BE2C (cell line): Measurements from ENCODE around the gene MTHFSD. TPM values are rescaled to one million over a fixed set of nuclear protein-coding genes. Genes with fewer than 3 reads are reported as not detected.
A peak's percentile ranks its signal among the peaks of the same experiment; 100 is the strongest.

Experiments
- DNase-seq: peaks from one replicate; pipeline ENCODE4 v3.0.0-alpha.2; 2020
- H3K27me3 ChIP-seq: fragments of 250-450 bp; sonication (Bioruptor Pico); 2 replicates; pipeline ENCODE4 v1.5.1; 2020; ENCODE audit warnings: mild to moderate bottlenecking
- H3K36me3 ChIP-seq: fragments of 250-450 bp; sonication (Bioruptor Pico); 2 replicates; pipeline ENCODE4 v1.5.1; 2020; ENCODE audit warnings: mild to moderate bottlenecking
- H3K4me1 ChIP-seq: fragments of 250-450 bp; sonication (Bioruptor Pico); 2 replicates; pipeline ENCODE4 v1.5.1; 2020
- H3K4me3 ChIP-seq: 2 replicates; pipeline ENCODE4 v1.5.1; 2011; ENCODE audit warnings: low read depth, low read length
- H3K9me3 ChIP-seq: fragments of 250-450 bp; sonication (Bioruptor Pico); 2 replicates; pipeline ENCODE4 v1.5.1; 2020
- polyA plus RNA-seq: library from polyadenylated mRNA; unstranded; fragments of >200 nt; gene quantifications from one replicate; pipeline ENCODE4 v1.2.1, GENCODE V29; 2012; ENCODE audit warnings: low read depth, missing spikeins; ENCODE audit not compliant: insufficient read length, insufficient read depth
- TF ChIP-seq, protein P1 (sequence below): IDR thresholded peaks from 2 replicates; pipeline ENCODE4 v1.5.1; 2012; ENCODE audit warnings: mild to moderate bottlenecking, low read depth, low read length

Gene MTHFSD, protein sequence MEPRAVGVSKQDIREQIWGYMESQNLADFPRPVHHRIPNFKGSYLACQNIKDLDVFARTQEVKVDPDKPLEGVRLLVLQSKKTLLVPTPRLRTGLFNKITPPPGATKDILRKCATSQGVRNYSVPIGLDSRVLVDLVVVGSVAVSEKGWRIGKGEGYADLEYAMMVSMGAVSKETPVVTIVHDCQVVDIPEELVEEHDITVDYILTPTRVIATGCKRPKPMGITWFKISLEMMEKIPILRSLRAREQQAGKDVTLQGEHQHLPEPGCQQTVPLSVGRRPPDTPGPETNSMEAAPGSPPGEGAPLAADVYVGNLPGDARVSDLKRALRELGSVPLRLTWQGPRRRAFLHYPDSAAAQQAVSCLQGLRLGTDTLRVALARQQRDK
- polyA plus RNA-seq, result 39.6 TPM

DNA sequence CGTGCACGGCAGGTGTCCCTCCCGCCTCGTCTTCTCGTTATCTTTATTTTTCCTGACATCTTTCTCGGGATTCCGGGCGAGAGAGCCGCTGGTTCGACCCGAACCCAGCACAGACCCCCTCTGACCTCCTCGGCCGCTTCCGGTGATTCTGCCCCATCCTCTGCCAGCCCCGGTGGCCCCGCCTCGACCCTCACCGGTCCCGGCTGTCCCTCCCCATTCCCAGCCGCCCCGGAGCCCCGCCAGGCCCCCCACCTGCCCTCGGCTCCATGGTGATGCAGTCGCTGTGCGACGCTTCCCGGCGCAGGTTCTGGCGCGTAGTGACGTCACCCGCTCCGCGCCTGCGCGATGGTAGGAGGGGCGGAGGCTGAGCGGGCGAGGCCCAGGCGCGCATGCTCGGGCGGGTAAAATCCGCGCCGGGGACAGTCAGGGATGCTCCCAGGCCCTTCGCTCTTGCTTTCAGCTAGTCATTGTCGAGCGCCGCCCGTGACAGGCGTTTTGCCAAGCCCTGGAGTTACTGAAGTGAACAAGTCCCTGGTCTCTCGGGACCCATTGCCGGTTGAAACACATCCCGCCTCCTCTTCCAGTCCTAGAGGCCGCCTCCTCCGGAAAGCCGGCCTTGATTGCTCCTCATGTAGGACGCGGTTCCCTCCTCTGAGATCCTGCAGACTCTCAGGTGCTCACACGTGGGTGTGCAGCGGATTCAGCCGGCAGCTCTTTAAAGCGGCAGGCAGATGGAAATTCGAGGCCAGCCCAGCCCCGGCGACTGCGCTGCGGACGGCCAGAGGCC, at the start of gene MTHFSD:
Gene MTHFSD (minus strand): TSS at position 319 of the 787 bp plus-strand sequence. CDS start 51 bp downstream, at position 268.
- peak; percentile 95 for DNase-seq
- H3K9me3 ChIP-seq, result 0 out of 2 replicates have a peak, but pooled peaks cover 2% of the 10 kb centered on the region
- no peaks in the 10 kb centered on the region for H3K27me3 ChIP-seq
- peak within 1 kb of the TSS; percentile 97 for H3K4me3 ChIP-seq
- no peaks in the 10 kb centered on the region; the same call in 1 of the 2 replicates for H3K4me1 ChIP-seq
- peaks cover 3% of the 10 kb centered on the region; the same call in 1 of the 2 replicates for H3K36me3 ChIP-seq
- TF ChIP-seq, protein P1, sequence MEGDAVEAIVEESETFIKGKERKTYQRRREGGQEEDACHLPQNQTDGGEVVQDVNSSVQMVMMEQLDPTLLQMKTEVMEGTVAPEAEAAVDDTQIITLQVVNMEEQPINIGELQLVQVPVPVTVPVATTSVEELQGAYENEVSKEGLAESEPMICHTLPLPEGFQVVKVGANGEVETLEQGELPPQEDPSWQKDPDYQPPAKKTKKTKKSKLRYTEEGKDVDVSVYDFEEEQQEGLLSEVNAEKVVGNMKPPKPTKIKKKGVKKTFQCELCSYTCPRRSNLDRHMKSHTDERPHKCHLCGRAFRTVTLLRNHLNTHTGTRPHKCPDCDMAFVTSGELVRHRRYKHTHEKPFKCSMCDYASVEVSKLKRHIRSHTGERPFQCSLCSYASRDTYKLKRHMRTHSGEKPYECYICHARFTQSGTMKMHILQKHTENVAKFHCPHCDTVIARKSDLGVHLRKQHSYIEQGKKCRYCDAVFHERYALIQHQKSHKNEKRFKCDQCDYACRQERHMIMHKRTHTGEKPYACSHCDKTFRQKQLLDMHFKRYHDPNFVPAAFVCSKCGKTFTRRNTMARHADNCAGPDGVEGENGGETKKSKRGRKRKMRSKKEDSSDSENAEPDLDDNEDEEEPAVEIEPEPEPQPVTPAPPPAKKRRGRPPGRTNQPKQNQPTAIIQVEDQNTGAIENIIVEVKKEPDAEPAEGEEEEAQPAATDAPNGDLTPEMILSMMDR, result no peak

DNA sequence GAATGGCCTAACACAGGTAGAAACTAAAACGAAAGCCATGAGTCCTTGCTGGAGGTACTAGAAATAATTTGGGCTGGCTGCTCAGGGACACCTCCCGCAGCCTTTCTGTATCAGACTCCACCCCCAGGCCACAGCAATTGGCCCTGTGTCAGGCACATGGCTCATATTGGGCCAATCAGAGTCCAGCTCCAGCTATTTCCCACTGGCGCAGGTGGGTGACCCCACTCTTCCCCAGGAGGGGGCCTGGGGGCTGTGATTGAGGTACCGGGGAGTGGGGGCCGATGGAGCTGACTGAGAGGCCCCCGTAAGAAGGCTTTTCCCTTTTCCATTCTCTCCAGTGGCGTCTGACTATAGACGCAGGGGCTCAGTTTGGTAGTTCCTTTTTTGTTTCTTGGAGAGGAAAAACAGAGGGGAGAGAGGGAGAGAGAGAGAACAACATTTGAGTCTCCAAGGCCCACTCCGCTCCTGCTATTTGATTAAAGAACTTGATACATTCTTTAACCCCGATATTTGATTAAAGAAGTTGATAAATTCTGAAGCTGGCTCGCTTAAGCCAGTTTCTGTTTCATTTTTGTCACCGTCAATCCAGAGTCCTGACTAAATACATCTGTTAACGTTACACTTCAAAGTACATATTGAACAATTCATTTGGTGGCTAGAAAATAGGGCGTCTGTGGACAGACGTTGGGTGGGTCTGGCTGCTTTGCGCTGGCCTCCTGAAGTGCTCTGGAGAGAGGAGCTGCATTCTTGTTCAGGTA, 49.6 kb upstream of the MTHFSD start:
- no peak overlapping the region for H3K4me3 ChIP-seq
- no peaks in the 10 kb centered on the region for H3K4me1 ChIP-seq
- H3K36me3 ChIP-seq, result no peaks in the 10 kb centered on the region
- H3K9me3 ChIP-seq, result no peaks in the 10 kb centered on the region
- no peaks in the 10 kb centered on the region for H3K27me3 ChIP-seq
- DNase-seq, result no peak
- TF ChIP-seq, protein P1, result no peak

DNA sequence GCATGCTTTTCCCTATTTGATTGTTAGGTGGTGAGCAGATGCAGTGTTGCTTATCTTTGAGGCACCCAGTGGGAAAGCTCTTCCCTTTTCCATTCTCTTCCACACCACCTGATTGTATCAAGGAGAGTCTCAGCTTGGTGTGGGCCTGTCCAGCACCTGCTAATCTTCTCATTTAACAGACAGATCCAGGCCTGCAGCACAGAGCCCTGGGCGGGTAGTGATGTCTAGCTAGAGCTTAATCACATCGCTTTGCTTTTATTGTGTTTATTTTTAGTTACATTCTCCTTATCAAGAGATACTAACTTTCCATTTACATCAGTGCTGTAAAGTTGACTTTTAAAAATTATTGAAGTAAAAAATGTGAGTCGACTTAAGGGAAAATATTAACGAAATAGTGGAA, 47.5 kb upstream of the MTHFSD start:
- TF ChIP-seq, protein P1, result no peak
- Histone ChIP-seq H3K36me3 (no peaks in the 10 kb centered on the region), H3K27me3 (no peaks in the 10 kb centered on the region), H3K9me3 (no peaks in the 10 kb centered on the region), H3K4me3 (no peak overlapping the region; the same call in 1 of the 2 replicates), H3K4me1 (no peaks in the 10 kb centered on the region)
- DNase-seq, result peak; percentile 46

DNA sequence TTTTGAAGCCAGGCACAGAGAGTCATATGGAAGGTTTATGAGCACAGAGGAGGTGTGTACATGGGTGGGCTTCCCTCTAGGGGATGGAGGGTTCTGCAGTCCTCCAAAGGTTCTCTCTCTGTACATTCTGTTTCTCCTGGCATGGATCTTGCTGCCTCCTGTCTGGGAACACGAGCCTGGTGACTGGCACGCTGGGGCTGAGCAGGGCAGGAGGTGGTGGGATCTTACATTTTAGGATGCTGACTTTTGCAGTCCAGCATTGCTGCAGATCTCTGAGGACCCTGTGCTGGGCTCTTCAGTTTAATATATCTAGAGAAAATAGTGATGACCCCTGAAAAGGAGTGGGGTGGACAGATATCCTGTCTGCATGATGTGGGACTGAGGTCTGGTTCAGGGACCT, 46.3 kb upstream of the MTHFSD start:
- TF ChIP-seq, protein P1, result no peak
- H3K36me3 ChIP-seq, result no peaks in the 10 kb centered on the region
- H3K4me3 ChIP-seq, result no peak overlapping the region
- DNase-seq, result no peak
- no peaks in the 10 kb centered on the region for H3K27me3 ChIP-seq
- no peaks in the 10 kb centered on the region for H3K9me3 ChIP-seq
- no peaks in the 10 kb centered on the region for H3K4me1 ChIP-seq

DNA sequence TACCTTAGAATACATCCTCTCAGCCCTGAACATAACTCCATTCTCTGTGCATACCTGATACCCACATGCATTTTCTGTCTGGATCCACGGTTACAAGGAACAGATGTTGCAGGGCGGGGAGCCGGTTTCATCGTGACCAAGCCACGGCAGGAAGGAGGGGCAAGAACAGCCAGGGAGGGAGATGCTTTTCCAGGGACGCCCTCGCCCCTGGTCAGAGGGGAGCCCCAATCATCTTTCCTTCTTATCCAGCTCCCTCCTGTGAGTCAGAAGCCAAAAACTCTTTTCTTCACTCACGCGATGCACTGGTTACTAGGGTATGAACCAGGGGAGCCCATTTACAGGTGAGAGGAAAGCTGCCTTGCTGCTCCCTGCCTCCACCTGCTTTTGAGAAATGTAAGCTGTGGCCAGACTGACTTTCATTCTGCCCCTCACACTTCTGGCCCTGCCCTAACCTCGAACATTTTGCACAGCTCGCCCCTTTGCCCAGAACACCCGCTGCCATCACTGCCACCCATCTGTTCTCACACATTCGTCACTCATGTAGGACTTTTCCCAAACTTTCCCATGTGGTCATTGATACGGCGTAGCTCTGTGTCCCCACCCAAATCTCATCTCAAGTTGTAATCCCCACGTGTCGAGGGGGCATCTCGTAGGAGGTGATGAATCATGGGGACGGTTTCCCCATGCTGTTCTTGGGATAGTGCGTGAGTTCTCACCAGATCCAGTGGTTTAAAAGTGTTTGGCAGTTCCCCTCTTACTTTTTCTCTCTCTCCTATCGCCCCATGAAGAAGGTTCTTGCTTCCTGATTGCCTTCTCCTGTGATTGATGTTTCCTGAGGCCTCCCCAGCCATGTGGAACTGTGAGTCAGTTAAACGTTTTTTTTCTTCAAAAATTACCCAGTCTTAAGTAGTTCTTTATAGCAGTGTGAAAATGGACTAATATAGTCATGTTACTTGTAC, 43.9 kb upstream of the MTHFSD start:
- no peaks in the 10 kb centered on the region for H3K36me3 ChIP-seq
- H3K4me3 ChIP-seq, result no peak overlapping the region
- DNase-seq, result no peak
- TF ChIP-seq, protein P1, result no peak
- no peaks in the 10 kb centered on the region for H3K4me1 ChIP-seq
- peaks cover 14% of the 10 kb centered on the region for H3K27me3 ChIP-seq
- H3K9me3 ChIP-seq, result no peaks in the 10 kb centered on the region
